Endodermal cell (in vitro differentiated cells): Measurements from ENCODE around the gene ADAMTS15. TPM values are rescaled to one million over a fixed set of nuclear protein-coding genes. Genes with fewer than 3 reads are reported as not detected.

Source experiments
- DNase-seq: peaks from one replicate; pipeline ENCODE4 v3.0.0-alpha.2; 2017
- H3K27ac ChIP-seq: 2 replicates; pipeline ENCODE4 v1.5.1; 2013; ENCODE audit warnings: mild to moderate bottlenecking, low read depth, low read length, moderate library complexity
- H3K27me3 ChIP-seq: 2 replicates; pipeline ENCODE4 v1.6.1; 2013; ENCODE audit warnings: mild to moderate bottlenecking, low read length, moderate library complexity; ENCODE audit not compliant: insufficient read depth, control insufficient read depth, poor library complexity, severe bottlenecking
- H3K36me3 ChIP-seq: 2 replicates; pipeline ENCODE4 v1.7.0; 2013; ENCODE audit warnings: mild to moderate bottlenecking, low read length, moderate library complexity; ENCODE audit not compliant: control insufficient read depth, insufficient read depth
- H3K4me1 ChIP-seq: one replicate; pipeline ENCODE4 v1.7.0; 2013; ENCODE audit warnings: low read length; ENCODE audit not compliant: control insufficient read depth, insufficient read depth
- H3K4me3 ChIP-seq: 2 replicates; pipeline ENCODE4 v1.5.1; 2013; ENCODE audit warnings: mild to moderate bottlenecking, low read length, moderate library complexity
- H3K9ac ChIP-seq: 2 replicates; pipeline ENCODE4 v1.6.1; 2013; ENCODE audit warnings: mild to moderate bottlenecking, low read length, moderate library complexity; ENCODE audit not compliant: poor library complexity, severe bottlenecking; ENCODE audit errors: extremely low read depth
- H3K9me3 ChIP-seq: 2 replicates; pipeline ENCODE4 v1.6.1; 2013; ENCODE audit warnings: mild to moderate bottlenecking, low read length, moderate library complexity; ENCODE audit not compliant: control insufficient read depth
- H3K27ac Mint-ChIP-seq: 2 replicates; pipeline ENCODE4 v1.8.0; 2020; ENCODE audit warnings: mixed read lengths
- H3K27me3 Mint-ChIP-seq: 2 replicates; pipeline ENCODE4 v1.8.0; 2021; ENCODE audit warnings: mild to moderate bottlenecking, mixed read lengths; ENCODE audit not compliant: insufficient read depth
- H3K36me3 Mint-ChIP-seq: 2 replicates; pipeline ENCODE4 v1.8.0; 2020; ENCODE audit warnings: low read depth, mixed read lengths
- H3K4me1 Mint-ChIP-seq: 2 replicates; pipeline ENCODE4 v1.8.0; 2020; ENCODE audit warnings: mixed read lengths
- H3K4me3 Mint-ChIP-seq: 2 replicates; pipeline ENCODE4 v1.8.0; 2020; ENCODE audit warnings: mild to moderate bottlenecking, moderate library complexity, mixed read lengths
- H3K9me3 Mint-ChIP-seq: 2 replicates; pipeline ENCODE4 v1.8.0; 2020; ENCODE audit warnings: mild to moderate bottlenecking, mixed read lengths
- CTCF ChIP-seq: fragments of 200-600 bp; sonication (generic); conservative IDR thresholded peaks from 2 replicates; pipeline ENCODE4 v1.5.0; 2021; ENCODE audit warnings: antibody characterized with exemption, mild to moderate bottlenecking
- WGBS, 2 experiments: methylation state at CpG; one replicate each; pipeline versions ENCODE4 v1.1.5 to v1.1.7; 2013; ENCODE audit warnings: missing lambda C conversion rate in 2 of 2, mixed read lengths in 1 of 2; ENCODE audit not compliant: insufficient coverage in 1 of 2, insufficient read length in 1 of 2; 5-methylcytosine and 5-hydroxymethylcytosine counted together
- total RNA-seq, 2 donors: library from RNA; stranded (reverse); fragmentation: NEBNext Ultra II Directional in 1 of 2; extraction: Animal tissue kit (Norgen Biotek cat#: 25700) in 1 of 2; gene quantifications; 2 replicates in 1 of 2; 3 replicates in 1 of 2; pipeline ENCODE4 v1.2.1, GENCODE V29; 2021

The ADAMTS15 gene
- total RNA-seq, 2 donors from 2014 or later: 0.27 to 1.0 TPM

GRCh38 chr11:130414107-130415080 is 34.1 kb upstream of the ADAMTS15 start:
- H3K27me3 Mint-ChIP-seq: peaks cover 1% of the 10 kb centered on the region
- no peak overlapping the region for H3K4me3 Mint-ChIP-seq

DNA sequence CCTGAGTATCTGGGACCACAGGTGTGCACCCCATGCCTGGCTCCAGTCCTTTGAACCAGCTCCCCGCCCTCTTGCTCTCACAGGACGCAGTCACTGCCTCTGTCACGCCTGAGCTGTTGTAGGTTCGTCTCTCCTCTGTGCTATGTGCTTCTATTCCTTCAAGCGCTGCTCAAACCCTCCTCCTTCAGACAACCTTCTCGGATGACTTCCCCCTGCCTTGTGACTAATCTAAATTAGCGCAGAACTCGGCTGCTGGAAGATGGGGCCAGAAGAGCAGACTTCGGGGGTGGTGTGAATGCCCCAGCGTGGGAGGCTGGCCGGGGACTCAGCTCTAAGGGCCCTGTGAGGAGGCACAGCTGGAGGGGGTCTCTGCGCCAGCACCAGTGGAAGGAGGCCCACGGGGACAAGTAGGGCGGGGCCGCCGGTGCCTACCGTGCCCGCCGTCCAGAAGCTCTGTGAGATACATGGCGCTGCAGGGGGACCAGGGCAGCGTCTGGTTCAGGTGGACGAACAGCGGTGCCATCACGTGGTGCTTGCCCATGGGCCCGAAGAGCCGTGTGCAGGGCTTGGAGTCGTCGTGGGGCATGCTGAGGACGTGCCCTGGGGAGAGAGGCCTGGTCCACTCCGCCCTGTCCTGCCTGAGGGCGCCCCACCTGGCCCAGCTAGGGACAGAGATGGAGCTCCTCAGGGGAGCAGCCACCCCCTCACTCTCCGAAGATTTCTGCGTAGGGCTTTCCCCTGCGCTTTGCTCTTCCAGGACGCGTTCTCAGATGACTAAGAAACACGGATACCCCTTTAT is 32.5 kb upstream of the ADAMTS15 start:
- 88 to 94% methylated on average over 24 to 37 of the region's 37 CpGs for WGBS, 2 experiments
- Histone ChIP-seq H3K4me3 (no peak overlapping the region), H3K4me1 (no peaks in the 10 kb centered on the region), H3K27ac (no peak overlapping the region), H3K9me3 (no peaks in the 10 kb centered on the region), H3K27me3 (no peaks in the 10 kb centered on the region), H3K36me3 (no peaks in the 10 kb centered on the region), H3K9ac (no peak overlapping the region)
- H3K4me1 Mint-ChIP-seq: peaks cover 14% of the 10 kb centered on the region
- peaks cover 1% of the 10 kb centered on the region for H3K36me3 Mint-ChIP-seq
- H3K4me3 Mint-ChIP-seq: no peak overlapping the region
- no peak for TF ChIP-seq CTCF
- H3K27me3 Mint-ChIP-seq: no peaks in the 10 kb centered on the region
- no peak overlapping the region for H3K27ac Mint-ChIP-seq
- no peaks in the 10 kb centered on the region for H3K9me3 Mint-ChIP-seq
- DNase-seq: no peak

More at GRCh38 chr11:130414107-130415080, 34.1 kb upstream of the ADAMTS15 start:
- H3K27me3 ChIP-seq: no peaks in the 10 kb centered on the region
- no peak for TF ChIP-seq CTCF
- no peak overlapping the region for H3K27ac Mint-ChIP-seq
- no peaks in the 10 kb centered on the region for H3K4me1 ChIP-seq
- H3K36me3 ChIP-seq: no peaks in the 10 kb centered on the region
- peaks cover 1% of the 10 kb centered on the region for H3K36me3 Mint-ChIP-seq
- H3K27ac ChIP-seq: no peak overlapping the region
- no peak overlapping the region for H3K9ac ChIP-seq
- 87 to 94% methylated on average over 18 to 24 of the region's 24 CpGs for WGBS, 2 experiments
- H3K4me3 ChIP-seq: no peak overlapping the region
- no peak for DNase-seq
- no peaks in the 10 kb centered on the region for H3K9me3 ChIP-seq
- no peaks in the 10 kb centered on the region for H3K9me3 Mint-ChIP-seq
- H3K4me1 Mint-ChIP-seq: peaks cover 8% of the 10 kb centered on the region

DNA sequence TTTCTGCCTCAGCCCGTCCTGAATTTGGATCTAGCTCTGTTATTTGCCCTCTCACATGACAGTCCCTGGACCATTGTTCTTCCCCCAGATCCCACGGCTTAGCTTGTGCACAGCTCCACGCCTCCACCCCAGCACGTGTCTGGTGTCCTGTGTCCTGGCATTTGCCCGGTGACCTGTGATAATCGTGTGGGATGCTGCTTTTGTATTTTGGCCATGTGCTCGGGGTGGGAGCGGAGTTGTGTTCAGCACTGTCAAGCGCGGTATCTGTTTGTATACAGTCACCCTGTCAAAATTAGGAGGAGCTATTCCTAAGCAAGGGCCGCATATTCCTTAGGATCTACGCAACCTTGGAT is 31.9 kb upstream of the ADAMTS15 start:
- Mint-ChIP-seq H3K27me3 (no peaks in the 10 kb centered on the region), H3K27ac (no peak overlapping the region), H3K36me3 (peaks cover 1% of the 10 kb centered on the region), H3K4me3 (no peak overlapping the region), H3K9me3 (no peaks in the 10 kb centered on the region), H3K4me1 (peaks cover 15% of the 10 kb centered on the region)
- no peak for DNase-seq
- no peak overlapping the region for H3K27ac ChIP-seq
- TF ChIP-seq CTCF: no peak
- H3K4me3 ChIP-seq: no peak overlapping the region
- 87 to 92% methylated on average over 12 of the region's 12 CpGs for WGBS, 2 experiments
- no peaks in the 10 kb centered on the region for H3K9me3 ChIP-seq
- H3K4me1 ChIP-seq: no peaks in the 10 kb centered on the region
- H3K36me3 ChIP-seq: no peaks in the 10 kb centered on the region
- no peaks in the 10 kb centered on the region for H3K27me3 ChIP-seq
- H3K9ac ChIP-seq: no peak overlapping the region
